Vein endothelial cell (primary cell): ENCODE results near the gene SIM1. TPM values are rescaled to one million over a fixed set of nuclear protein-coding genes. Genes with fewer than 3 reads are reported as not detected.

ENCODE experiments used
- total RNA-seq: library from RNA; depleted of rRNA; stranded (reverse); fragments of >200 nt; gene quantifications from 2 replicates; pipeline ENCODE4 v1.2.3, GENCODE V29; 2012

SIM1 gene
- total RNA-seq = 0.19 and 0.33 TPM in 2 replicates

GRCh38 chr6:100464903-100465700, at the start of gene SIM1:
Gene SIM1, minus strand, starts transcription at chr6:100464921. Its CDS starts 1,453 bp downstream, at chr6:100463468.

